Neural cell (in vitro differentiated cells): ENCODE measurements around the gene HIP1R.

ENCODE experiments used
- EZH2 ChIP-seq: fragments of 200-600, 300-800 bp; shearing (Covaris generic), sonication (generic); IDR thresholded peaks from 2 replicates; pipeline ENCODE4 v1.6.1; 2014; ENCODE audit warnings: antibody characterized with exemption, low read length, borderline replicate concordance, mild to moderate bottlenecking; ENCODE audit not compliant: insufficient read depth, poor library complexity, severe bottlenecking
- POLR2AphosphoS5 ChIP-seq: IDR thresholded peaks from 2 replicates; pipeline ENCODE4 v1.6.1; 2012
- RAD21 ChIP-seq: fragments of 450-650 bp; conservative IDR thresholded peaks from 2 replicates; pipeline ENCODE4 v1.6.1; 2014; ENCODE audit warnings: antibody characterized with exemption, mild to moderate bottlenecking, moderate library complexity
- SMC3 ChIP-seq: fragments of 450-650 bp; conservative IDR thresholded peaks from 2 replicates; pipeline ENCODE4 v1.6.1; 2014; ENCODE audit warnings: antibody characterized with exemption, mild to moderate bottlenecking, moderate library complexity; ENCODE audit not compliant: poor library complexity
- TF ChIP-seq, protein P1 (sequence below): fragments of 450-650 bp; IDR thresholded peaks from 2 replicates; pipeline ENCODE4 v1.5.1; 2014; ENCODE audit warnings: antibody characterized with exemption, mild to moderate bottlenecking, moderate library complexity; ENCODE audit not compliant: poor library complexity, severe bottlenecking
- TF ChIP-seq, protein P2 (sequence below): IDR thresholded peaks from 2 replicates; pipeline ENCODE4 v1.6.1; 2012; ENCODE audit warnings: borderline replicate concordance

DNA sequence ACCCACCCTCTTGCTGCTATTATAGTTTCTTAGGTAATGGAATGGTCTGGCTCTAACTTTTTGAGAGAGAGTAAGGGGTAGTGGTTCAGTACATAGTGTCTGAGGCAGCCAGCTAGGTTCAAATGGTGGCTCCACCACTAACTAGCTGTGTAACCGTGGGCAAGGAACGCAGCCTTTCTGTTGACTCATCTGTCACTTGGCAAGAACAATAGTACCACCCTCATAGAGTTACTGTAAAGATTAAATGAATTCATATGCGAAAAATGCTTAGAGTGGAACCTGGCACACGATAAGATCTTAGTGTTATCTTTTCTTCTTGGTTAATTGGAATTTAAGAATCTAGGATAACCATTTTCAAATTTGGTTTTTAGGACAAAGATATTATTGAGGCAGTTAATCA lies 46.9 kb upstream of the HIP1R start:
- TF ChIP-seq, protein P1, sequence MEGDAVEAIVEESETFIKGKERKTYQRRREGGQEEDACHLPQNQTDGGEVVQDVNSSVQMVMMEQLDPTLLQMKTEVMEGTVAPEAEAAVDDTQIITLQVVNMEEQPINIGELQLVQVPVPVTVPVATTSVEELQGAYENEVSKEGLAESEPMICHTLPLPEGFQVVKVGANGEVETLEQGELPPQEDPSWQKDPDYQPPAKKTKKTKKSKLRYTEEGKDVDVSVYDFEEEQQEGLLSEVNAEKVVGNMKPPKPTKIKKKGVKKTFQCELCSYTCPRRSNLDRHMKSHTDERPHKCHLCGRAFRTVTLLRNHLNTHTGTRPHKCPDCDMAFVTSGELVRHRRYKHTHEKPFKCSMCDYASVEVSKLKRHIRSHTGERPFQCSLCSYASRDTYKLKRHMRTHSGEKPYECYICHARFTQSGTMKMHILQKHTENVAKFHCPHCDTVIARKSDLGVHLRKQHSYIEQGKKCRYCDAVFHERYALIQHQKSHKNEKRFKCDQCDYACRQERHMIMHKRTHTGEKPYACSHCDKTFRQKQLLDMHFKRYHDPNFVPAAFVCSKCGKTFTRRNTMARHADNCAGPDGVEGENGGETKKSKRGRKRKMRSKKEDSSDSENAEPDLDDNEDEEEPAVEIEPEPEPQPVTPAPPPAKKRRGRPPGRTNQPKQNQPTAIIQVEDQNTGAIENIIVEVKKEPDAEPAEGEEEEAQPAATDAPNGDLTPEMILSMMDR = no peak
- TF ChIP-seq RAD21 = no peak
- no peak for TF ChIP-seq POLR2AphosphoS5
- no peak for TF ChIP-seq EZH2
- TF ChIP-seq, protein P2, sequence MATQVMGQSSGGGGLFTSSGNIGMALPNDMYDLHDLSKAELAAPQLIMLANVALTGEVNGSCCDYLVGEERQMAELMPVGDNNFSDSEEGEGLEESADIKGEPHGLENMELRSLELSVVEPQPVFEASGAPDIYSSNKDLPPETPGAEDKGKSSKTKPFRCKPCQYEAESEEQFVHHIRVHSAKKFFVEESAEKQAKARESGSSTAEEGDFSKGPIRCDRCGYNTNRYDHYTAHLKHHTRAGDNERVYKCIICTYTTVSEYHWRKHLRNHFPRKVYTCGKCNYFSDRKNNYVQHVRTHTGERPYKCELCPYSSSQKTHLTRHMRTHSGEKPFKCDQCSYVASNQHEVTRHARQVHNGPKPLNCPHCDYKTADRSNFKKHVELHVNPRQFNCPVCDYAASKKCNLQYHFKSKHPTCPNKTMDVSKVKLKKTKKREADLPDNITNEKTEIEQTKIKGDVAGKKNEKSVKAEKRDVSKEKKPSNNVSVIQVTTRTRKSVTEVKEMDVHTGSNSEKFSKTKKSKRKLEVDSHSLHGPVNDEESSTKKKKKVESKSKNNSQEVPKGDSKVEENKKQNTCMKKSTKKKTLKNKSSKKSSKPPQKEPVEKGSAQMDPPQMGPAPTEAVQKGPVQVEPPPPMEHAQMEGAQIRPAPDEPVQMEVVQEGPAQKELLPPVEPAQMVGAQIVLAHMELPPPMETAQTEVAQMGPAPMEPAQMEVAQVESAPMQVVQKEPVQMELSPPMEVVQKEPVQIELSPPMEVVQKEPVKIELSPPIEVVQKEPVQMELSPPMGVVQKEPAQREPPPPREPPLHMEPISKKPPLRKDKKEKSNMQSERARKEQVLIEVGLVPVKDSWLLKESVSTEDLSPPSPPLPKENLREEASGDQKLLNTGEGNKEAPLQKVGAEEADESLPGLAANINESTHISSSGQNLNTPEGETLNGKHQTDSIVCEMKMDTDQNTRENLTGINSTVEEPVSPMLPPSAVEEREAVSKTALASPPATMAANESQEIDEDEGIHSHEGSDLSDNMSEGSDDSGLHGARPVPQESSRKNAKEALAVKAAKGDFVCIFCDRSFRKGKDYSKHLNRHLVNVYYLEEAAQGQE = no peak
- TF ChIP-seq SMC3 = no peak
